HG03103 (cell line): ENCODE measurements around the gene TLCD2.
"Not testable (repeated sequence)": the region's sequence is repeated elsewhere in the genome, so short reads cannot be mapped to it uniquely, and the experiment has no call there.

ENCODE experiments used
- ATAC-seq: cut with Tn5 transposase; IDR thresholded peaks from one replicate; pipeline ENCODE4 v1.9.1; 2021; ENCODE audit warnings: low read depth; ENCODE audit not compliant: unreplicated experiment

TLCD2 gene

GRCh38 chr17:1695365-1695764 is 14.8 kb downstream of the TLCD2 start:
- no peak for ATAC-seq

- no peak for ATAC-seq
Observed at GRCh38 chr17:1693339-1693738, 16.8 kb downstream of the TLCD2 start.

DNA sequence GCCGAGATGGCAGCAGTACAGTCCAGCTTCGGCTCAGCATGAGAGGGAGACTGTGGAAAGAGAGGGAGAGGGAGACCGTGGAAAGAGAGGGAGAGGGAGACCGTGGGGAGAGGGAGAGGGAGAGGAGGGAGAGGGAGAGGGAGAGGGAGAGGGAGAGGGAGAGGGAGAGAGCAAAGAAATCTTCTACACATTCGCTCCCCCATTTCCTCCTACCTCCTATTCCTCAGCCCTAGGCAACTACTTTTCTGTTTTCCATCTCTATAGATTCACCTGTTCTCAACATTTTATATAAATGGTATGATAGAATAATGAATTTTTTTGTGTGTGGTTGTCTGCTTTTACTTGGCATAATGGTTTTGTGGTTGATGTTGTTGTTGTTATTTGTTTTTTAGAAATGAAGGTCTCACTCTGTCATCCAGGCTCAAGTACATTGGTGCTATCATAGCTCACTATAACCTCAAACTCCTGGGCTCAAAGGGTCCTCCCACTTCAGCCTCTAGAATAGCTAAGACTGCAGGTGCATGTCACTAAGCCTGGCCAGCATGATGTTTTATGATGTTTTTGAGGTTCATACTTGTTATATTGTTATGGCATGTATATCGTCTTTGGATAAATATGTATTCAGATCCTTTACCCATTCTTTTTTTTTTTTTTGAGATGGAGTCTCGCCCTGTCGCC is 19.5 kb downstream of the TLCD2 start:
- no peak for ATAC-seq

GRCh38 chr17:1688405-1688804 is 21.8 kb downstream of the TLCD2 start:
- ATAC-seq: not testable (repeated sequence)

- no peak for ATAC-seq
Observed at GRCh38 chr17:1686086-1686485, 24.1 kb downstream of the TLCD2 start.

DNA sequence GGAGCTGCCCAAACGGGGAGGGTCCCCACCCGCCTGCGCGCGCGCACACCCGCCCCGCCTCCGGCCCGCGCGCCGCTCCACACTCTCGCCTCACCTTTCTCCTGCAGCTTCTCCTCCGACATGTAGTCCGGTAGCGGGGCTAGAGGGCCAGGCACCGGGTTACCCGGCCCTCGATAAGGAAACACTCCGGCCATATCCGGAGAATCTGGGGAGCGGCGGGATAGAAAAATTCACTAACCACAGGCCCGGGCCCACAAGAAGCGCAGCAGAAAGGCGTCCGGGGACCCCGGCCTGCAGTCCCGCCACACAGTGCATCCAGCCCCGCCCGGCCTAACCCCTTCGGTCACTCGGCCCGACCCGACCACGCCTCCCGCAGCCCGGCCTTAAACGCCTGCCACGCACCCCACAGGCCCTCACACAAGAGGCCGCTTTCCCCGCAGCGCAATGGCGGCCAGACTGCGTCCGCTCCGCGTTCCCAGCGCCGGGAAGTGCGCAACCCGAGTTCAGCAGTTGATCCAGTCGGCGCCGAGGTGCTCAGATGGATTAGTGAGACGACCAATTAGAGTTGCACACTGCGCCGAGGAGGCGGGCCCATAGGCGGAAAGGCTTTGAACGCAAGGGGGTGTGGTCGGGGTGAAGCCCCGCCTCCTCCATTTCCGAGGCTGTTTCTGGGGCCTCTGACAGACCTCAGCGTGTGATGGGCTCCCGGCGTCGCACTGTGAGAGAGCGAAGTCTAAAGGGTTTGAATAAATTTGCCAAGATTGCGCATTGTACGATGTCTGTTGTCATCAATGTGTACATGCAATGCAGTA is 25.6 kb downstream of the TLCD2 start, which contains the start of gene PRPF8:
Gene PRPF8 (minus strand): TSS at position 490 of the 812 bp plus-strand sequence. CDS start 296 bp downstream, at position 194.
- peak; percentile 98 for ATAC-seq

DNA sequence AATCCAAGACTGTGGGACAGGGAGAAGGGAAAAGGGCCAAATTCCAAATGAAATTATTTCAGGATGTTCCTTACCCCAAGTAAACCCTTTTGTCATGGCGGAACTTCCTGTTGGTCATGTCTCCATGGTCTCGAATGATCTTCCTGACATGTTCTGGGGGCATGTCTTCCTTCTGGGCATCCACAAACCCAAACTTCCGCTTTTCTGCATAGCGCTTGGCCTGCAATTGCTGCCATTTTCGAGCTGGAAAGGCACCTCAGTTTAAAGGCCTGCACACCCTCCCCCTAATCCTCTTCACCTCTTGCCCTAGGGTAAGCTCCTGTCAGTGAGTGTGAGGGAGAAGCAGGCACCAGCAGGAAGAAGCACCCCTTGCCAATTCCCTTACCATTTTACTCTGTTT is 26.7 kb downstream of the TLCD2 start:
- no peak for ATAC-seq

- ATAC-seq: no peak
Observed at GRCh38 chr17:1676401-1676800, 33.8 kb downstream of the TLCD2 start.

DNA sequence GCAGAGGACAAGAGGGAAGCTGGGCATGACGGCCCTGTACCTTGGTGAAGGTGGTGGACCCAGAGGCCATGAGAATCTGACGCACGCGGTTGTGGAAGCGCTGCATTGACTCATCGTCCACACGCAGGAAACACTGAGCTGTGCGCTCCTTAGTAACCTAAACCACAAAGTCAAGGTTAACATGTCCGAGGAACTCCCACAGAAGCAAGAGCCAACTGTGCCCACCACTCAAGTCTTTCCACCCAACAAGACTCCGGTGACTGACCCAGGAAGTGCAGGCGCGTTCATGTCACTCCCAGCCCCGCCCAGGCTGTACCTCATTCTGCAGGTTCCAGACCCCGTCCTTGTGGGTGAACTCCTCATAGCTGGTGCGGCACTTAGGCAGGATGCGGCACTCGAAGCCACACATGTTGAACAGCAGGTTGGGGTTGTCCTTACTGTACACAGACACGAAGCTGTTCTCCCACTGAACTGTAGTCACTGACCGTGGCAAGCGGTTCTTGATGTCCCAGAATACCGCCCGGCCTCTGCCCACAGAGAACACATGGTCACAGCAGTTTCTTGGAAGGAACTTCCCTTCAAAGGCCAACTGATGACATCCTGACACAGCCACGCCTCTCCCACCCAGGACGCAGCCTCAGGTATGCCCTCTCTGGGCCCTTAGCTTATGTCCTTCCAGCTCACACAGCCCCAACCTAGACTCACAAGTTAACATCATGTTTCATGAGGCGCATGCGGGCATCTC is 37.0 kb downstream of the TLCD2 start:
- no peak for ATAC-seq

DNA sequence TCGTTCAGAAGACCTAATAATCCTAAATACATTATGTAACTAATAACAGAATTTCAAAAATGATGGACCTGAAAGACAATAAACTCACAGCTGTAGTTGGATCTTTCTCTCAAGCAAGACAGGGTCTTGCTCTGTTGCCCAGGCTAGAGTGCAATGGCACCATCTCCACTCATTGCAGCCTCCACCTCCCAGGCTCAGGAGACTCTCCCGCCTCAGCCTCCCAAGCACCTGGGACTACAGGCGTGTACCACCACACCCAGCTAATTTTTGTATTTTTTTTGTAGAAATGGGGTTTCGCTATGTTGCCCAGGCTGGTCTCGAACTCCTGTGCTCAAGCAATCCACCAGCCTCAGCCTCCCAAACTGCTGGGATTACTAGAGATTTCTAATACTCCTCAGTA is 46.2 kb downstream of the TLCD2 start:
- ATAC-seq: not testable (repeated sequence)

DNA sequence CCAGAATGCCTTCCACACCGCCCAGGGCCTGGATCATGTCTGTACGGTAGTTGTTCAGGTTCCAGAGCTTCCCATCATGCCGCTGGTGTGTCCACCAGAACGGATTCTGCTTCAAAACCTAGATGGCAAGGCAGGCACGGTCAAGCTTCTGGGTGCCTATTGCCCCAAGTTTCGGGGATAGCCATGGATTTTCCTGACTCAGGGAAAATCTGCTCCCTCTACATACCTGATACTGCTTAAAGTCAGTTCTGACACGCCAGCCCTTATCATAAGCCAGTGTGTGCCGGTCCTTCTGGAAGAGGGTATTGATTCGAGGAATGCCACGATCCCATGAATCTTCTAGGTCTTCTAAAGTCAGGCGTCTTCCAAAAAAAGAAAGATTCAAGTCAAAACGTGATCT is 49.1 kb downstream of the TLCD2 start:
- ATAC-seq: no peak

GRCh38 chr17:1658100-1658499 is 52.1 kb downstream of the TLCD2 start:
- no peak for ATAC-seq

DNA sequence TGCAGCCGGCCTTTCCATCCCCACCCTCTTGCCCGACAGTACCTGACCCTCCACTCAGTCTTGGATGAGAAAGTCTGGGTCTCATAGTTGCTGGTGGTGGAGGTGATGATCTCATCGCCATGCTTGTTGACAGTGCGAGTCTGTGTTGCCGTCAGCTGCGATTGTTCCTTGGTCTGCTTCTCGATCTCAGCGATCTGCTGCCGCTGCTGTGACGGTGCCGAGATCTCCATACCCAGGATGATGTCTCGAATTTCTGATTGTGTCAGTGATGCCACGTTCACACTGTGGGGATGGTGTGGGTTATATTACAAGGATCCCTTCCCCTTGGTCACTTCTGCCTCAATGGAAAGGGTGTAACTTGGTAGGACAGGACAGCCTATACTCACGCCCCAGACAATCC is 56.4 kb downstream of the TLCD2 start:
- no peak for ATAC-seq

DNA sequence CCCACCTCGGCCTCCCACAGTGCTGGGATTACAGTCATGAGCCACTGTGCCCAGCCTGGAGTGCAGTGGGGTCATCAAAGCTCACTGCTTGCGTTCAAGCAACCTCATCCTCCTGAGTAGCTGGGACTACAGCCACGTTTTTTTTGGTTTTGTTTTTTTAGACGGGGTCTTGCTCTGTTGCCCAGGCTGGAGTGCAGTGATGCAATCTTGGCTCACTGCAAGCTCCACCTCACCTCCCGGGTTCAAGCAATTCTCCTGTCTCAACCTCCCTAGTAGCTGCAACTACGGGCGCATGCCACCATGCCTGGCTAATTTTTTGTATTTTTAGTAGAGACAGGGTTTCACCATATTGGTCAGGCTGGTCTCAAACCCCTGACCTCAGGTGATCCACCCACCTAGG is 57.4 kb downstream of the TLCD2 start:
- ATAC-seq: not testable (repeated sequence)
